ENCODE measurements around the gene CCSER2.
"Not testable (repeated sequence)": the region's sequence is repeated elsewhere in the genome, so short reads cannot be mapped to it uniquely, and the experiment has no call there.

CCSER2 gene

GRCh38 chr10:84453303-84453702 lies 124.9 kb downstream of the CCSER2 start:
- DNase-seq (ENCODE audit: low read depth in 2 of 2), result no peak

- no peak for DNase-seq (ENCODE audit: low read depth in 2 of 2)
Observed at GRCh38 chr10:84456126-84456525, 127.7 kb downstream of the CCSER2 start.

- no peak for DNase-seq (ENCODE audit: low read depth in 2 of 2)
Observed at GRCh38 chr10:84460520-84460919, 132.1 kb downstream of the CCSER2 start.

GRCh38 chr10:84469470-84469869 lies 141.1 kb downstream of the CCSER2 start:
- DNase-seq (ENCODE audit: low read depth in 2 of 2), result no peak

- no peak for DNase-seq (ENCODE audit: low read depth in 2 of 2)
Observed at GRCh38 chr10:84473136-84473535, 144.7 kb downstream of the CCSER2 start.

- DNase-seq (ENCODE audit: low read depth in 2 of 2), result no peak
Observed at GRCh38 chr10:84477398-84478128, 149.2 kb downstream of the CCSER2 start.

- DNase-seq (ENCODE audit: low read depth in 2 of 2), result no peak
Observed at GRCh38 chr10:84478151-84478550, 149.8 kb downstream of the CCSER2 start.

- DNase-seq (ENCODE audit: low read depth in 2 of 2), result no peak
Observed at GRCh38 chr10:84478679-84479078, 150.3 kb downstream of the CCSER2 start.

- DNase-seq (ENCODE audit: low read depth in 2 of 2), result no peak
Observed at GRCh38 chr10:84484541-84484940, 156.2 kb downstream of the CCSER2 start.

- DNase-seq (ENCODE audit: low read depth in 2 of 2), result no peak
Observed at GRCh38 chr10:84493361-84493760, 165.0 kb downstream of the CCSER2 start.

- no peak for DNase-seq (ENCODE audit: low read depth in 2 of 2)
Observed at GRCh38 chr10:84493951-84494848, 165.8 kb downstream of the CCSER2 start.

GRCh38 chr10:84494849-84495180 lies 166.4 kb downstream of the CCSER2 start:
- DNase-seq (ENCODE audit: low read depth in 2 of 2), result no peak

- no peak for DNase-seq (ENCODE audit: low read depth in 2 of 2)
Observed at GRCh38 chr10:84497978-84498377, 169.6 kb downstream of the CCSER2 start.

- DNase-seq (ENCODE audit: low read depth in 2 of 2), result not testable (repeated sequence)
Observed at GRCh38 chr10:84499039-84499438, 170.7 kb downstream of the CCSER2 start.

- DNase-seq (ENCODE audit: low read depth in 2 of 2), result no peak
Observed at GRCh38 chr10:84499846-84500245, 171.5 kb downstream of the CCSER2 start.

GRCh38 chr10:84510121-84510520 lies 181.7 kb downstream of the CCSER2 start:
- no peak for DNase-seq (ENCODE audit: low read depth in 2 of 2)

- no peak for DNase-seq (ENCODE audit: low read depth in 2 of 2)
Observed at GRCh38 chr10:84511106-84511505, 182.7 kb downstream of the CCSER2 start.

- DNase-seq (ENCODE audit: low read depth in 2 of 2), result no peak
Observed at GRCh38 chr10:84511709-84512285, 183.4 kb downstream of the CCSER2 start.

- DNase-seq (ENCODE audit: low read depth in 2 of 2), result no peak
Observed at GRCh38 chr10:84517554-84517953, 189.2 kb downstream of the CCSER2 start.

GRCh38 chr10:84519235-84519634 lies 190.8 kb downstream of the CCSER2 start:
- no peak for DNase-seq (ENCODE audit: low read depth in 2 of 2)

GRCh38 chr10:84521013-84521412 lies 192.6 kb downstream of the CCSER2 start:
- DNase-seq (ENCODE audit: low read depth in 2 of 2), result no peak

- DNase-seq (ENCODE audit: low read depth in 2 of 2), result no peak
Observed at GRCh38 chr10:84521468-84521867, 193.1 kb downstream of the CCSER2 start.

Measured in activated CD4-positive, alpha-beta T cell treated with anti-CD3 and anti-CD28 coated beads for 24 hours (primary cell).